Hematopoietic multipotent progenitor cell treated with erythropoietin and hydrocortisone succinate and interleukin-3 and kit ligand, for 17 days (in vitro differentiated cells): ENCODE data around the gene HCRTR1.

ENCODE experiments used
- DNase-seq: peaks from one replicate; pipeline ENCODE4 v3.0.0-alpha.2; 2015; ENCODE audit warnings: low spot score

Gene HCRTR1

DNA sequence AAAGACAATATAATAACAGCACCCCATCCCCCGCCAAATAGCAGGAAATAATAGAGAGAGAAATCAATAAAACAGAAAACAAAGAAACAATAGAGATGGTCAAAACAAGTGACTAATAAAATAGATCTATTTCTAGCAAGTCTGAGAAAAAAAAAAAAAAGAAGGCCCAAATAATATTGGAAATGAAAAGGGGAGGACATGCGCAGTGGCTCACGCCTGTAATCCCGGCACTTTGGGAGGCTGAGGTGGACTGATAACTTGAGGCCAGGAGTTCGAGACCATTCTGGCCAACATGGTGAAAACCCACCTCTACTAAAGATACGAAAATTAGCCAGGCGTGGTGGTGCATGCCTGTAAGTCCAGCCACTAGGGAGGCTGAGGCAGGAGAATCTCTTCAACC lies 18.5 kb upstream of the HCRTR1 start:
- DNase-seq: no peak

DNA sequence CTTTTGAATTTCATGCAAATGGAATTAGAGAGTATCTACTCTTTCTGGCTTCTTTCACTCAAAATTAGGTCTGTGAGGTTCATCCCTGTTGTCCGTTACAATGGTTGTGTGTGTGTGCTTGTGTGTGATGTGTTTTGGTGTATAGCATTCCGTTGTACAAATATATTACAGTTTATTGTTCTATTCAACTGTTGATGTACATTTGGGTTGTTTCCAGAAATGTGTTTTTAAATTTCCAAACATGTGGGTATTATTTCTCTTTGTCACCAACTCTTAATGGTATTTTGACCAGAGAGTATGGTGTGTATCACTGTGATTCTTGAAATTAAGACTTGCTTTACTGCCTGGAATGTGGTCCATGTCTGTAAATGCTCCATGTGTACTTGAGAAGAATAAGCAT lies 16.8 kb upstream of the HCRTR1 start:
- no peak for DNase-seq

DNA sequence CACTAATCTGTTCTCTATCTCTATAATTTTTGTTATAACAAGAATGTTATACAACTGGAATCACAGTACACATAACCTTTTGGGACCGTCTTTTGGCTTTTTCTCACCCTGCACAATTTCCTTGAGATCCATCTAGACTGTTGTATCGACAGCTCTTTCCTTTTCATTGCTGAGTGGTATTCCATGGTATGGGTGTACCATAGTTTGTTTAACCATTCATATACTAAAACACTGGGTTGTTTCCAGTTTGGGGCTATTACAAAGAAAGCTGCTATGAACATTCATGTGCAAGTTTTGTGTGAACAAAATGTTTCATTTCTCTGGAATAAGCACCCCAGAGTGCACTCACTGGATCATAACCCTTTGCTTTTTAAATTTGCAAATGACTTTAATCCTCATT lies 15.4 kb upstream of the HCRTR1 start:
- no peak for DNase-seq

DNA sequence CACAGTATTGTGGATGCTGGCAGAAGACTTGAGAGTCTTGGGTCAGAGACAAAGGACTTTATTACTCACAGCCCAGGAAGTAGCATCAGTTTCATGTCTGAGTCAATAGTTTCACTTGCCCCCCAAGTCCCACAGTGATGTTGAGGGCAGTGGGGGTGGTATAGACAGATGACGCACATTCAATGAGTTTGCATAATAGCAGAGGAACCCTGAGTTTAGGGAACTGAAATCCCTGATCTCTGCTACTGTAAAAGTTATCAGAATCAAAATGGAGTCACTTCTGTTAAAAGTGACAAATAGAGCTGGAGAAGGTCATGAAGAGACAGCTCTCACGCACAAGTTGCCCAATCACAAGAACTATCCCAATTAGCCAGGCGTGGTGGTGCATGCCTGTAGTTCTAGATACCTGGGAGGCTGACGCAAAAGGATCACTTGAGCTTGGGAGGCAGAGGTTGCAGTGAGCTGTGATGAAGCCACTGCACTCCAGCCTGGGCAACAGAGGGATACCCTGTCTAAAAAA lies 11.5 kb upstream of the HCRTR1 start:
- no peak for DNase-seq

DNA sequence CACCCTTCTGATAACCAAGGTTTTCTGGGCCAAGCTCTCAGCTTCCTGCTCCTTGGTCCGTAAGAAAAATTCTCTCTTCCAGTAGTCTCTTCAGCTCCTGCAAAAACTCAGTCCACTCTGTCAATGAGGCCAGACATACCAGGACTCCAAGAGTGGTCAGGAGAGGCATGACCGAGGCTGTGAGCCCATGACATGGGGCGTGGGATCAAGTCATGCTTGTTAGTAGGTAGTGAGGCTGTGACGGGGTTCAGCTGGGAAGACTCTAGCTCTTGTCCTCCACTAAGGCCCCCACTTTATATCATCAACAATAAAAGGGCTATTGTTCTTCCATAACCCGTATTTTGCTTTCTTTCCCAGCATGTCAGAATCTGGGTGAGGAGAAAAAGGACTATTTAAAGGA lies 10.1 kb upstream of the HCRTR1 start:
- no peak for DNase-seq

DNA sequence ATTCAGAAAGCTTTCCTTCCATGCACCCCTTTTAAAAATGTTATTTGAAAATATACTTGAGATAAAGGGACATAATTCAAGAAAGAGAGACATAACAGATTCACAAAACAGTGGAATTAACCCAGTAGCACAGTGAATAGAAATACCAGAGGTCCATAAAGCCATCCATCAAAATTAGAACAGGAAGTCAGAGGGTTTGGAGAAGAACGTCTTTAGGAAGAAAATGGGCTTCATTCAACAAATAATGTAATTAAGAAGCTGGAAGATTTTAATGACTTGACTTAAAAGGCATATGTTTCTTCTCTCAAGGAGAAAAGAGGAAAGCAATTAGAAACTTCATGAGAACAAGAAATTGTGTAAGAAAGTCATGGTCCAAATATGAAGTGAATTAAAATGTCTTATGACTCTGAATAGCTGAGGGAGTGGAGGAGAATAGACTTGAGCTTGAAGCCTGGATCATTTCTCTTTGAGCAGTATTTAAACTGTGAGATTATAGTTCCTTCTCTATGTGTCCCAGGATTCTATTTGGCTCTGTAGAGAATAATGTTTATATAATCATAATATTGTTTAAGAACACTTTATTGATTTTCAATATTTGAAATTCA lies 7.9 kb upstream of the HCRTR1 start:
- DNase-seq: no peak

DNA sequence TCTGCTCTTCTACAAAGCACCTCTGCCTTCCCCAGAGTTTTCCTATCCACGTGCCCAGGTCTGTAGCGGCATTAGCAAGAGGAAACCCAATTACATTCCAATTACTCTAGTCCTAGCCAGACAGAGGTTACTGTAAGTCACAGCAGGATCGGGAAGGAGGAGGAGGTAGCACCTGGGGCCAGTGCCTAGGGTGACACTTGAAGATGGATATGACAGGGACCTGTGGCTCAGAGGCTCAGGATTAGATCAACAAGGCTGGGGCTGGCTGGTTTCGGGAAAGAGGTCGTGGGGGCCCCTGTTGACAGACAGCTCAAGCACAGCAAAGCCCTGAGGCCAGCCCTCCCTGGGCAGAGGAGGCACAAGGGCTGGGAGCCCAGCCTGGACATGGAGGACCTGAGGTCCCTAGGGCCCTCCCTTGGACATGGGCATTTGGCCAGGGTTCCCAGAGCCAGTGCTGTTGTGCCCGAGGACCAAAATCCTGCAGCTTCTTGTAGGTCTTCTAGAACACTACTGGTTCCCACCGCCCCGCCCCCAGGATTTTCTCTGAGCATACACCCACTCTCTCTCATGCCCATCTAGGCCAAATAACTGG lies 3.0 kb upstream of the HCRTR1 start:
- DNase-seq: no peak

DNA sequence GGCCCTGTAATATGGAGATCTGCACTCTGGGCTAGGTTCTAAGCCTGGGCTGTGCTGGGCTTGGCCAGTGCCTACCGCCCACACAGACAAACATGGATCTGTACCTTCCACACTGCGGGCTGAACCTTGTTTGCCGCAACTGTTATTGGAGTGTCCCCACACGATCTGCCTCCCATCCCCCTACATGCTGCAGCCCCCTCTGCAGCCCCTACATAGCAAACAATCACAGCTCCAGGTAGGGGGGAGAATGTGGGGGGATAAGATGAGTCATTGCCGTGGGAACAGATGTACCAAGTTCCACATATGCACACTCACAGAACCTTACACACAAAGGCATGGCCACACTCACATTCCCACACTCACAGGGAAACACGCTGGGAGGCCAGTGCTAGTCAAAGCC lies 2.1 kb upstream of the HCRTR1 start:
- DNase-seq: no peak

DNA sequence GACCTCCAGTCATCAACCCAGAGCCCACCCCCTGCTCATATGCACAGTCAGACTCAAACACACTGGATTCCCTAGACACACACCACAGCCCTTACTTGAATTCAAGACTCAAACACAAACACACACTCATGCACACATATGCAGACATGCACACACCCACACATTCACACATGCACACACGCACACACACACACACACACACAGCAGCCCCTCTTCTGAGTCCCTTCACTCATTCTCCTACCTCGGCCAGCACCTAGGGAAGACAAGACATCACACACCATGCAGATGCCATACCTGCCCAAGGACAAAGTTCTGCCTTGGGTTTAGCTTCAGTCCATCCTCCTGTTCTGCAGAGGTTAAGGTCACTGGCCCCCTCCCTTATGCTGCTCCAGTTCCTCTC lies 1.6 kb upstream of the HCRTR1 start:
- DNase-seq: no peak

DNA sequence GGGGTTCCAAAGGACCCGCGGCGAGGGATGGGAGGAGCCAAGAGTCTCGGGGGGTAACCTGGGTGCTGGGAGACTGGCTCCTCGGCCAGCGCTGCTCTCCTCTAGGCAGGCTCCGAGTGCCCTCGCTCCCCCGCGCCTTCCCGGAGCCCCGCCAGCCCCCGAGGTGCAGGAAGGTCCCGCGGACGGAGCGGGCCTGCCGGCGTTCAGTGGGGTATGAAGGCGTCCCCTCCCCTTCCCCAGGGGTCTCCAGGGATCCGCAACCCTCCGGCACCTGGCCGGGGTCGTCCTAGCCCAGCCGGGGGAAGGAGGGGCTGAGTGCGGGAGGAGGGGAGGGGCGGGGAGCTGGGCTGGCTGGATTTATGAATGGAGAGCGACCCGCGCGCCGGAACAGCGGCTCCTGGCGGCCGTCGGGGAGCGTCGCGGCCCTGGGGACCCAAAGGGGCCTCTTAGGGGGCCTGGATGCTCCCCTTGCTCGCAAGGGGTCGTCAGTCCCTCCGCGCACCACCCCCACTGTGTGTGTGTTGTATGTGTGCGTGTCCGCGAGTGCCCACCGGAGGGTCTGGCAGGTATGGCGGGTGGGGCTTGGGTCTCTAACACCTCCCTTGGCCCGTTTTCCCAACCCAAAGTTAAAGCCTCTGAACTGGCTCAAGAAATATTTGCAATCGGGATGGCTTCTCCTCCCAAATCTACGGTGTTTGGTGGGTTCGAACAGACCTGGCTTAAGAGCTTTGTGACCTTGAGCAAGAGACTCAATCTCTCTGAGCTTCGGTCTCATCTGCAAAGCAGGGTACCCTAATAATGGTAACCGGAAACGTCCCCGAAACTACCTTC lies 642 bp downstream of the HCRTR1 start:
- DNase-seq: no peak

DNA sequence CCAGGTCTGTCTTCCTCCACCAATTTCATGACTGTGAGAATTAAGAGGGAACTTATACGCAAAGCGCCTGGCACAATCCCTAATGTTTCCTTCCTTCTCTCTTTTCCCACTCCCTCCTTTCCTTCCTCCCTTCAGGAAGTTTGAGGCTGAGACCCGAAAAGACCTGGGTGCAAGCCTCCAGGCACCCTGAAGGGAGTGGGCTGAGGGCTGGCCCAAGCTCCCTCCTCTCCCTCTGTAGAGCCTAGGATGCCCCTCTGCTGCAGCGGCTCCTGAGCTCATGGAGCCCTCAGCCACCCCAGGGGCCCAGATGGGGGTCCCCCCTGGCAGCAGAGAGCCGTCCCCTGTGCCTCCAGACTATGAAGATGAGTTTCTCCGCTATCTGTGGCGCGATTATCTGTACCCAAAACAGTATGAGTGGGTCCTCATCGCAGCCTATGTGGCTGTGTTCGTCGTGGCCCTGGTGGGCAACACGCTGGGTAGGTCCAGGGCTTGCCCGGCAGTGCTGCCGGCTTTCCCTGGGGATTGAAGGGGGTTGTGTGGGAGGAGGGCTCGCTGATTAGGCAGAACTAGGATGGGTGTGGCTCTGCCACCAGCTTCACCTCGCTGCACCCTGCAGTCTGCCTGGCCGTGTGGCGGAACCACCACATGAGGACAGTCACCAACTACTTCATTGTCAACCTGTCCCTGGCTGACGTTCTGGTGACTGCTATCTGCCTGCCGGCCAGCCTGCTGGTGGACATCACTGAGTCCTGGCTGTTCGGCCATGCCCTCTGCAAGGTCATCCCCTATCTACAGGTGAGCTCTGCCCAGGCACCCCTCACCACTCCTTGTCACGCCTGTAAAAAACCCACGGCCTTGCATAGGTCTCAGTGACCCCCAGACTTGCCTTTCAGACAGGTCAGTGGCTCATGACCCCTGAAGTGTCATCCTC lies 1.7 kb downstream of the HCRTR1 start:
- no peak for DNase-seq

DNA sequence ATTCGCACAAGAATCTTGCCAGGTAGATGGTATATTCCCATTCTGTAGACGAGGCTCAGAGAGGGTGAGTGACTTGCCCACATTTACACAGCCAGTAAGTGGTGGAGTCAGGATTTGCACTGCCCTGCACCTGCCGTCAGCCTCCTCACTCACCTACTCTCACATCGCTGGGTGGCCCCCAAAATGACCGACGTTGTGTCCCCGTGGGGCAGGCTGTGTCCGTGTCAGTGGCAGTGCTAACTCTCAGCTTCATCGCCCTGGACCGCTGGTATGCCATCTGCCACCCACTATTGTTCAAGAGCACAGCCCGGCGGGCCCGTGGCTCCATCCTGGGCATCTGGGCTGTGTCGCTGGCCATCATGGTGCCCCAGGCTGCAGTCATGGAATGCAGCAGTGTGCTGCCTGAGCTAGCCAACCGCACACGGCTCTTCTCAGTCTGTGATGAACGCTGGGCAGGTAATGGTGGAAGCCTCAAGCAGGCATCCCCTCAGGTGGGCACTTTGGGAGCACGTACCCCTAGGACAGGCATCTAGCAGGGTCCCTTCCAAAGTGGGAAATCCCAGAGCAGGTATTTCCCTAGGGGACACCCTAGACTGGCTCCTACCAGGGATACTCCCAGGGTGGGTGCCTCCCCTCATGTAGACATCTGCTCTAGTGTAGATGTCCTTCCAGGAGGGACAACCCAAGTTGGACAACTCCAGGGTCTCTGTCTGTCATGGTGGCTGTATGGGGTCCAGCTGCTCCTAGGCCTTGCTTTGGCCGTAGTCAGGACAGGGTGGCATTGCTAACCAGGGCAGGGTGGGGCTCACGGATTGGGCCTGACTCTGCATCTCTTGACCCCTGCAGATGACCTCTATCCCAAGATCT lies 3.4 kb downstream of the HCRTR1 start:
- no peak for DNase-seq

DNA sequence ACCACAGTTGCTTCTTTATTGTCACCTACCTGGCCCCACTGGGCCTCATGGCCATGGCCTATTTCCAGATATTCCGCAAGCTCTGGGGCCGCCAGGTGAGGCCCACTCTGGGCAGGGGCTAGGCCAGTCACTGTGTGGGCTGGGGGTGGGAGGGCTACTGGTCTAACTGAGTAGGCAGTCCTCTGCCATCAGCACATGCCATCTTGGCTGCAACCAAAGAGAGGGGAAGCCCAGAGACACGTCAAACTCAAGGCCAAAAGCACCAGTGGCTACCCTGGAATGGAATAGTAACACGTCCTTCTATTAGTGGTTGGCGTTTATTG lies 4.0 kb downstream of the HCRTR1 start:
- no peak for DNase-seq

DNA sequence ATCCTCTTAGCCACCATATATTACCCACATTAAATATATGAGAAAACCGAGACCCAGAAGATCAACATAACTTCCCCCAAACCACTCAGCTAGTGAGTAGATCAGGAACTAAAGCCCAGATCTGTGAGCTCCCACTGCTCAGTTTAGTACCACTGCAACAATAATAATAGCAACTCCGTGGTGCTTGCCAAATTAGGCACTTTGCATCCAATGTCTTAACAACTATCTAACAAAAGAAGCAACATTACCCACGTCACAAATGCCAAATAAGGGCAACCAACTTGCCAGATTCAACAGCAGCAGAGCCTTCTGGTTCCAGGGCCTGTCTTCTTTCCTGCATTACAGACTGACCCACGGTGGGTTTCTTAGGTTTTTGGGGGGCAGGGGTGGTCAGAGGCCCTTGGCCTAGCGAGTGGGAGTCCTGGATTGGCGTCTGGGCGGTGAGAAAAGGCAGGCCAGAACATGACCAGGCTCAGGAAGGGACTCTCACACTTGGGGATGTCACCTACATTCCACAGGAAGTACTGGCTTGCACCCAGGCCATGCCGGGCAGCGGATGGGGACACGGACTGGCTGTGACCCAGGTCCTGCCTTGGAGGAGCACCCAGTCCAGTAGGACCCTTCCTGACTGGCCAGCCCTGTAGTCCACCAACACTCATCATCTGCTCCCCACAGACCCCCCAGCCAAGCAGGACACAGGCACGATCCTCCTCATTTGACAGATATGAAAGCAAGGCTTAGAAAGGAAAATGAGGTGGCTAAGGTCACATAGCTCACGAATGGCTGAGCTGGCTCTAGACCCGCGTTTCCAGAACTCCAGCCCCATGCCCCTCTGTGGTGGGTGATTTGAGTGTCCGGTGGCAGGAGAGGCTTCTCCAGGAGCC lies 4.6 kb downstream of the HCRTR1 start:
- no peak for DNase-seq

DNA sequence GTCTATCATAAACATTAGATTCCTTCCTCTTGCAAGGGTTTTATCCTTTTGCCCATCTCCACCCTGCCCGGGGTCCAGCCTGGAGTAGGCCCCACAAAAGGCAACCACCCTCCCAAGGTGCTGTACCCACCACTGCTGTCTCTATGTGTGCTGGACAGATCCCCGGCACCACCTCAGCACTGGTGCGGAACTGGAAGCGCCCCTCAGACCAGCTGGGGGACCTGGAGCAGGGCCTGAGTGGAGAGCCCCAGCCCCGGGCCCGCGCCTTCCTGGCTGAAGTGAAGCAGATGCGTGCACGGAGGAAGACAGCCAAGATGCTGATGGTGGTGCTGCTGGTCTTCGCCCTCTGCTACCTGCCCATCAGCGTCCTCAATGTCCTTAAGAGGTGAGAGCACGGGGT lies 5.9 kb downstream of the HCRTR1 start:
- no peak for DNase-seq

DNA sequence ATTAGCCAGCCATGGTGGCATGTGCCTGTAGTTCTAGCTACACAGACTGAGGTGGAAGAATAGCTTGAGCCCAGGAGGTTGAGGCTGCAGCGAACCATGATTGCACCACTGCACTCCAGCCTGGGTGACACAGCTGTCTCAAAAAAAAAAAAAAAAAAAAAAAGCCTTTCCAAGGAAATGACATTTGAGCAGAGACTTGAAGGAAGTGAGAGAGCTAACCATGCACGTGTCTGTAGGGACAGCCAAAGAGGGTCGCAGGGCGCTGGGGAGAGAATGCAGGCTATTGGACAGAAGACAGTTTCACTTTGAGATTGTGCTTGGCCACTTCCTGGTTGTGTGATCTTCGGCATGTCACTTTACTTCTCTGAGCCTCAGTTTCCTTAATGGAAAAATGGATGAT lies 6.8 kb downstream of the HCRTR1 start:
- DNase-seq: no peak

DNA sequence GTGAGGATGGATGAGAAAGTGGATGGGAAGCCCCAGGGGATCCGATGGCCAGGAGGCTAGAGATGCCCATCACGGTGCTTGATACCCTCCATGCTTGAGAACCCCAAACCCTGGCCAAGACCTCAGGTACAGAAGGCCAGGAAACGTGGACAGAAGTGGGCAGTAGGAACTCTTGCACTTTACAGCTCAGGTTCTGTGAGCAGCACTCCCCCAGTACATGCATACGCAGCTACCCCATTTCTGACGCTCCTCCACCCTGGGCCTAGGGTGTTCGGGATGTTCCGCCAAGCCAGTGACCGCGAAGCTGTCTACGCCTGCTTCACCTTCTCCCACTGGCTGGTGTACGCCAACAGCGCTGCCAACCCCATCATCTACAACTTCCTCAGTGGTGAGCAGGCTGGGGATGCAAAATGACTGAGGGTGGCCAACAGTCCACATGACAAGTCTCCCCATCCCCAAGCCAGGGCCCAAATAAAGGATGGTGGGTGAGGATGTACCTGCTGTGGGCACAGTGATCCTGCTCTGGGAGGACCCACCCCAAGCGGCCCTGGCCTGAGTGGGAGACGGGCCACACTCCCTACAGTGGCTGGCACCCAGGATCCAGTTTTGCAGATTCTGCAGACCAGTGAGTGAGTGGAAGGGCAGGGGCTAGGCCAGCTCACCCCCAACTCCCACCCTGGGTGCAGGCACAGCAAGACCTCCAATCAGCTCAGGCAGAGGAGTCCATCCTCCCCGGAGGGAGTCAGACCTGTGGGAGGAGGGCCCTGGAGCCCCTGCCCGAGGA lies 7.4 kb downstream of the HCRTR1 start:
- no peak for DNase-seq

DNA sequence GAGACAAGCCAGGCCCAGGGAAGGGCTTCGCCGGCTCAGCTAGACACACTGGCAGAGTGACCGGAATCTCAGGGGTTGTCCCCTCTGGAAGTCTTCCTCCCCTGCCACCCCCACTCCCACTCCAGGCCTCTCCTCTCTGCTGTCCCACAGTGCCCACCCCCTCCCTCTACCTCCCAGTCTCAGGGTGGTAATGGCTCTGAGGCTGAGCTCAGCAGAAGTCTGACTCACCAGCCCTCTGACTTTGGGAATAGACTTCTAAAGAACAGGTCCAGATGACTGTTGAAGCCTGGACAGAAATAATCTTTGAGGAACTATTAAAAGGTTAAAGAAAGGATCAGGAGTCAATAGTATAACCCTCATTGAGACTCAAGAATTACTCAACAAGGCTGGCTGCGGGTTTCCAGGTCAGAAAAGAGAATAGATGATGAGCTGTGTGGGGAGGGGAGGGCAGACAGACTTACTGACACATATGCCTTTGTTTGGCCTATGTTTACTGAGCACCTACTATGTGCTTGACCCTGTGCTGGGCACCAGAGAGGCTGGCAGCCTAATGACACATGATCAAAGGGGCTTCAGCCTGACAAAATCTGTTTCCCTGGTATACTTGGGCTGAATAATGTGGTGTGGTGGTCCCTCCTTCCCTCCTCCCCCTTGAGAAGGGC lies 8.2 kb downstream of the HCRTR1 start:
- no peak for DNase-seq
